HG02938 (cell line): ENCODE results near the gene KBTBD13.
"Not testable (repeated sequence)": the region's sequence is repeated elsewhere in the genome, so short reads cannot be mapped to it uniquely, and the experiment has no call there.

Experiments
- ATAC-seq: cut with Tn5 transposase; IDR thresholded peaks from one replicate; pipeline ENCODE4 v1.9.1; 2021; ENCODE audit warnings: mild to moderate bottlenecking, moderate library complexity; ENCODE audit not compliant: unreplicated experiment

The KBTBD13 gene

GRCh38 chr15:65076486-65077290, at the start of gene KBTBD13:
KBTBD13 (plus strand) TSS chr15:65076746; CDS start chr15:65076816, 70 bp downstream.
- no peak for ATAC-seq

DNA sequence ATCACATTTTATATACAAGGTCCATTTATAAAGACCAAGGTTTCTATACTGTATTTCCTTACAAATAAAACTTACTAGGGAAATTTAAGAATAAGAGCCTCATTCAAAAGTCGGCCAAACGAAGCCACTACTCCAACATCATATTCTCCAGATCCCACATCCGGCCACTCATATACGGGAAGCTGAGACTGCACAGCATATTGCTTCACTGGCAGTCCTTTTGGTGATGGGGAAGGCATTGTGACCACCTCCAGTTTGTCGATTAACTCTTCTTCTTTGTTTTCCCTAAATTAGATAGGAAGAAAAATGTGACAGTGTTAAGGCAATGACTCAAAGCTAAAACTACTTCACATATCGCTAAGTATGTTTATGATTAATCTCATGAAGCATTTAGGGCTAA, 49.8 kb upstream of the KBTBD13 start:
- no peak for ATAC-seq

DNA sequence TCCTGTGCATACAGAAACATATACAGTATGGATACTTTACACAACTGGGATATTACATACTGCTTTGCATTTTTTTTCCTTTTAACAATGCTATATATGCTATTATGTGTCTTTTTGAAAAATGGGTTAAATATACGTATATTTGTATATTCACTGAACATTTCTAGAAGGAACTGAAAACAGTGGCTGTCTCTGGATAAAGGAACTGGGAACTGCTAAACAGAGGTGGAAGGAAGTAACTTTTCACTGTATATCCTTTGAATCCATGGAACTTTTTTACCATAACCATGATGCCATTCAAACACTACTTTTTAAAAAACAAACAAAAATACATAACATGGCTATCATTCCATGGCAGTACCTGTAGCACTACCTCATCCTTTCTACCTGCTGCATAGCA, 49.0 kb upstream of the KBTBD13 start:
- no peak for ATAC-seq

DNA sequence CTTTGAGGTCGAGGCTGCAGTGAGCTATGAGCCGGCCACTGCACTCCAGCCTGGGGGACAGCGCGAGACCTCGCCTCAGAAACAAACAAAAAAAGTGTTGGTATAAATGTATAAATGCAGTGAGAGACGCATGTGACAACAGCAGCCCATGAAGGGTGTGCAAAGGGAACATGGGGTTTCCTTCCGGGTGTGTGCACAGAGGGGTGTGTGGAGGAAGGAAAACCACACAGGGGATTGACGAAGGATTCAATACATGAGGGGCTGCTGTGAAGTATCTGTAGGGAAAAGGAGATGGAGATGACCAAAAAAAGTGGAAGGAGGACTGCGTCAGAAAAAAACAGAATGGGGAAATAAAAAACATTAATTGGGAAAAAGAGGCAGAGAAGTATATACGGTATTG, 48.2 kb upstream of the KBTBD13 start:
- ATAC-seq = no peak

DNA sequence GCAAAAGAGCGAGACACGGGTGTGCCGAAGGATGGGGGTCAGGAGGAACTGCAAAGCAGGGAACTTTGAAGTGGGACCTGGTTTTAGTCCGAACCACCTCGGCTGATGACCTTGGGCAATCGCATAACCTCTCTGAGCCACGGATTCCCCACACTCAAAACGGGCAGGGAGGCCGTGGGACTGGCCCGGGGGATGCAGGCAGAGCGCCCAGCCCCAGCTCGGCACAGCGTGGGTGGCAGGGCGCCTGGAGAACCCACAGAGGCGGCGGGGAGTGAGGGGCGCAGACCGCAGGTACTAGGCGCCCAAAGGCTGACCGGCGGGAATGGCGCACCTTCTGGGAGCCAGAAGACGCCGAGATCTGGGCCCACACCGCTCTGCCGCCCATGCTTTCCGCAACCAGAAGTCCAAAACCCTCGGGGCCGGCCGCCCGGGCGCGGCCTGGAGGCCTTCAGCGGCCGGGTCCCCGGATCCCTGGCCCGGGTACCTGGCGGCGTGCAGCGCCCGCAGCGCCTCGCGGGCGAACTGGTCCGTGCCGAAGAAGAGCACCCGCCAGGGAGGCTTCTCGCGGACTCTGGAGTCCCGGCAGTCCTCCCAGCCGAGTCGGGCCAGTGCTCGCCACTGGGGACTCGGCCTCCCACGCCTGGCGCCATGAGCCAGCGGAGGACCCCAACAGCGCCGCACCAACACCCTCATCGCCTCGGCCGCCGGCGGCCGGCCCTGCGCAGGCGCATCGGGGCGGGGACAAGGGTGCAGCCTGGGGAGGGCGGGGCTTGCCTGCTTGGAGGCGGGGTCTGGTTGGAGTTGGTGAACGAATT, 47.4 kb upstream of the KBTBD13 start, which contains the start of gene MTFMT:
MTFMT (minus strand) TSS at position 719 of the 815 bp plus-strand sequence; CDS start at position 693, 26 bp downstream.
- ATAC-seq = peak; percentile 64

- ATAC-seq = no peak
These were observed 46.8 kb upstream of the KBTBD13 start for GRCh38 chr15:65029736-65030208.

DNA sequence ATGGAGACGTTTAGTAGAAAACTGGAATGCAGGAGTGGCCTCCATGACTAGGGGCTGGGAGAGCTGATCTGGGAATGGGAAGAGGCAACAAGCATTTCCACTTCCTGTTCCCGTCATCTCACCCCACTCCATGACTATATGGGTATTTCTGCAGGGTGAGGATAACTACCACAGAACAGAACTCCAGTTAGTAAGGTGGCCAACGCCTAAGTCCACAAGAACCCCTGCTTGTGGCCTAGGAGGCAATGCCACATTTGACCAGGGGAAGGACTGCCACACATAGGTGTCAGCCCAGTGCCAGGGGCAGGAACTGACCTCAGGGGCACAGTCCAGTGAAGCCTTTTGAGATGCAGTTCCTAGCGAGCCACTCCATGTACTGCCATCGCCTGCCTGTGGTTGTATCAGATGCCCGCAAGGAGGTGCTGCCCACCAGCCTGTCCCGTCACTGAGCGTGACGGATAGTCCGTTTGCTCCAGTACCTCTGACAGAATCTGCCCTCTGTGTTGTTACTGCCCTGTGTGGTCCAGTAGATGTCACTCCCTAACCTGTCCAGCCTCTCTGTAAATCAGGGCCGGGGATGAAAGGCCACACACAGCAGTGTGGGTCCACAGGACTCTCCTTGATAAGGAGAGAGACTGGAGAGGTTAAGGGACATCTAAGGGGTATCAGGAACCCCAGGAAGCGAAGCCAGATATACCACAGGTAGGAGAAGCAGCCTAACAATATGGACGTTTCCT, 43.6 kb upstream of the KBTBD13 start:
- no peak for ATAC-seq

DNA sequence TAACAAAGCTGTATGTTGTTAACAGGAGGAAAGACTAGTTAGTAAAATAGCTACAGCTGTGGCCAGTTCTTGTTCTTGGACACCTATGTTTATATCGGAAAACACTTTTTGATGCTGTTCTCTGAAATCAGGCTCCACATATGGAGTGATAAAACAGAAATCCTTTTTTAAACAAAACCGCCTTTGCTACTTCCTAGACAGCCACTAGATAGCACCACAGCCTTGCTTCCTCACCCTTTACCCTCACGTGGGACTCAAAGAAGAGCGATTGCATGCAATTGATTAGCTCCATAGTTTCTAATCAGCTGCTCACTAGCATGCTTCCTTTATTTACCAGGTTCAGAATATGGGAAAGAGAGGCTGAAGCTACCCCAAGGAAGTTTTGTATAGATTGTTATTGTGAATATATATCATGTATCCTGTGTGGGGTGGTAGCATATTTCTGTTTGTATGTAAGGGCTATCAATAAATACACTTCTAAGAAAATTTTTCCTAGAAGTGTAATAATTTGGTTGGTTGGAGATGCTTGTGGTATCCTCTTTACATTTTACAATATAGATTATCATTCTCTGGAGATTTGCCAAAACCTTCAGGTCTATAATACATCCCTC, 42.8 kb upstream of the KBTBD13 start:
- ATAC-seq = no peak

GRCh38 chr15:65034719-65035118, 41.8 kb upstream of the KBTBD13 start:
- ATAC-seq = no peak

- no peak for ATAC-seq
These were observed 39.2 kb upstream of the KBTBD13 start for GRCh38 chr15:65037309-65037708.

- no peak for ATAC-seq
These were observed 38.1 kb upstream of the KBTBD13 start for GRCh38 chr15:65038428-65038827.

GRCh38 chr15:65038836-65039235, 37.7 kb upstream of the KBTBD13 start:
- ATAC-seq = no peak

GRCh38 chr15:65040461-65040860, 36.1 kb upstream of the KBTBD13 start:
- no peak for ATAC-seq

DNA sequence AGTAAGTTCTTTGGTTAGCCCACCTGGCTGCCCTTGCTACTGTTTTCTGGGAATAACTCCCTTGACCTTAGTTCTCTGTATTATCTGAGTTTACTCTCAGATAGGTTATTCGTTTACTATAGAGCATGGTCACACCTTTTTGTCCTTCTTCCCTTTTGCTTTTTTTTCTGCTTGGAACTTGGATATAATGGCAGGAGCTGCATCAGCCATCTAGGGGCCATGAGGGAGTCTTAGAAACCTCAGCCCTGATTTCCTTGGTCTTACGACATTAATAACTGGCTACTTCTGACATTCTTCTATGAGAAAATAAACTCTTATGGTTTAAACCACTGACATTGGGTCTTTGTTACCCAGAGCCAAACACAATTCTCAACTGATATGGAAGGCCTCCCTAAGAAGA, 34.8 kb upstream of the KBTBD13 start:
- no peak for ATAC-seq

- no peak for ATAC-seq
These were observed 33.7 kb upstream of the KBTBD13 start for GRCh38 chr15:65042776-65043327.

GRCh38 chr15:65044218-65044617, 32.3 kb upstream of the KBTBD13 start:
- ATAC-seq = not testable (repeated sequence)

DNA sequence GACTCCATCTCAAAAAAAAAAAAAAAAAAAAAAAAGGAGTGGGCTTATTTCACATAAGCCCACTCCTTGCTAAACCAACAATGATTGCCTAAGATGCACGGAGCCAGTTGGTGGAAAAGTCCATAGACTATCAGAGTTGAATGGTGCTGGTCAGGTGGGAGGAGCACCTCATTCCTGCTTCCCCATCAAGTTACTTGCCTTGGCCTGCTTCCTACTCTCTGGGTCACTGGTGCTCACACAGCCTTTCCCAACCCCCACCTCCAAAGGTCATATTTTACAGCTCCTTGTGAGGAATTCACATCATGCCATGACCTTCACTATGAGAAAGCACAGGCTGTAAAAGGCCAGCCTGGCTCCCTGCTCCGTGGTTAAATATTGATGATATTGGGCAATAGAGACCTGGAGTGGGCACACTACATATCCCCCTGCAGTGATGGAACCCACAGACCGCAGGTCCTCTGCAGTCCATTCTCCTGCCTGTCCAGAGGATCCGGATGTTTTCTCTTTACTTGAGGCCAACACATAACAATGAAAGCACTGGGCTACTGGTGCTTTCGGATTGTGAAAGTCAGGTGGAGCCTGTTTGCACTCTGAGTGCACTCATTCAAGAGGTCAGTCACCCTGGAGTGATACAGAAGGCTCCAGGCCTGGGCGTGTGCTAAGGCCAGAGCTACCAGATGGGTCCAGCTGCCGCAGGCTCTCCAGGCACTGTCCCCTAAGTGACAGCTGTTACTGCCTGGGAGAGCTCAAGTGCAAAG, 31.6 kb upstream of the KBTBD13 start, which contains the start of gene SLC51B:
SLC51B (plus strand) TSS at position 664 of the 758 bp plus-strand sequence. CDS start 4,618 bp downstream, outside the sequence.
- ATAC-seq = no peak

DNA sequence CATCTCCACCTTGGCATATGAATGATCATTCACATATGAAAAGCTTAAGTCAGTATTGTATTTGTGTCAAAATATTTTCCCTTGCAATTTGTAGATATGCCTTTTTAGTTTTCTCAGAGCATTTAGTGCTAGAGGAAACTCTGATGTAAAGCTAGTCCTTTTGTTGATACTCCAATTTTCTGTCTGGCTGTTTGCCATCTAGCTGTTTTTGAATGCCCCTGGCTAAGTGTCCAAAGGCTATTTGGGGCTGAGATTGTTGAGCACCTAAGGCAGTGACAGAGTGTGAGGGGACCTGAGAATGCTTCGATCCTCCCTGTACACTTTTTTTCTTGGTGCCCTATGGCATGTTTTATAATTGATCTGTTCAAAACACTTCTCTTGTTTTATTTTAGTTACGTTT, 28.3 kb upstream of the KBTBD13 start:
- ATAC-seq = no peak

DNA sequence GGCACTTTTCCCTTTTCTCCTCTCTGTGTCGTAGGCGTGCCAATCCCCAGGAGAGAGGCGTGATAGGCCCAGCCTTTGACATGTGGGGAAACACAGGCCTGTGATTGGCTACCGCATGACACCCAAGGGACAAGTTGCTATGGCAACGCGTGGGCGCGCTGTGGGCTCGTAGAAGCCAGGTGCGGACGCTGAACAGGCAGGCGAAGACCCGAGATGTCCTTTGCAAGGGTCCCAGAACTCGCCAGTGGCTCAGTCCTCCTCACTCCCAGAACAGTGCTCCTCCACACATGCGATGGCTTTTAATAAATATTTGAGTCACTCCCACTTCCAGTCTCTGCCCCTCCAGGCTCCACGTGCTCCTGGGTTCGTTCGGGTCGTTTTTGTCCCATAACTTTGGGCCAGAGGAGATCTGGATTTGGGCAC, 27.1 kb upstream of the KBTBD13 start:
- peak; percentile 89 for ATAC-seq
